Keratinocyte (primary cell): ENCODE data around the gene FAM78A. TPM values are rescaled to one million over a fixed set of nuclear protein-coding genes. Genes with fewer than 3 reads are reported as not detected.

Source experiments
- DNase-seq: peaks from one replicate; pipeline ENCODE4 v3.0.0-alpha.2; 2011; ENCODE audit warnings: low read depth, missing footprints, low spot score
- FAIRE-seq: peaks from 2 replicates; lab custom pipeline; 2011; peaks lifted over from hg19 to GRCh38; lab: Jason Lieb, UNC
- H2AFZ ChIP-seq: 2 replicates; pipeline ENCODE4 v1.6.0; 2012; ENCODE audit warnings: low read length, control low read depth, inconsistent platforms; ENCODE audit not compliant: control insufficient read depth
- H3K27ac ChIP-seq: 2 replicates; pipeline ENCODE4 v1.5.1; 2011; ENCODE audit warnings: low read length; ENCODE audit not compliant: control insufficient read depth, insufficient read depth
- H3K27me3 ChIP-seq: 3 replicates; pipeline ENCODE4 v1.6.0; 2011; ENCODE audit warnings: low read length; ENCODE audit not compliant: control insufficient read depth, insufficient read depth; ENCODE audit errors: extremely low read depth
- H3K36me3 ChIP-seq, 2 experiments: 2 replicates in 1 of 2; 3 replicates in 1 of 2; pipeline ENCODE4 v1.5.1; 2011; ENCODE audit warnings: low read length in 2 of 2, mild to moderate bottlenecking in 1 of 2; ENCODE audit not compliant: control insufficient read depth in 2 of 2, insufficient read depth in 2 of 2; ENCODE audit errors: extremely low read depth in 1 of 2
- H3K4me1 ChIP-seq: 3 replicates; pipeline ENCODE4 v1.5.1; 2011; ENCODE audit warnings: low read length; ENCODE audit not compliant: control insufficient read depth, insufficient read depth; ENCODE audit errors: extremely low read depth
- H3K4me2 ChIP-seq: 3 replicates; pipeline ENCODE4 v1.6.0; 2011; ENCODE audit warnings: low read depth, low read length; ENCODE audit not compliant: control insufficient read depth, insufficient read depth; ENCODE audit errors: extremely low read depth
- H3K4me3 ChIP-seq, 3 experiments: fragments of 200-600 bp in 1 of 3; sonication (generic) in 1 of 3; 2 replicates in 2 of 3; 3 replicates in 1 of 3; pipeline ENCODE4 v1.5.1; 2011 to 2016; ENCODE audit warnings: low read length in 3 of 3, mild to moderate bottlenecking in 3 of 3, control low read depth in 2 of 3, inconsistent platforms in 1 of 3, low read depth in 1 of 3, mixed read lengths in 1 of 3, mixed run types in 1 of 3, moderate library complexity in 1 of 3; ENCODE audit not compliant: control insufficient read depth in 2 of 3, insufficient read depth in 2 of 3; ENCODE audit errors: extremely low read depth in 1 of 3
- H3K79me2 ChIP-seq: 2 replicates; pipeline ENCODE4 v1.6.0; 2012; ENCODE audit warnings: low read length; ENCODE audit not compliant: control insufficient read depth, insufficient read depth
- H3K9ac ChIP-seq: 3 replicates; pipeline ENCODE4 v1.6.0; 2011; ENCODE audit warnings: low read length; ENCODE audit not compliant: control insufficient read depth, insufficient read depth; ENCODE audit errors: extremely low read depth
- H3K9me1 ChIP-seq: 3 replicates; pipeline ENCODE4 v1.6.0; 2011; ENCODE audit warnings: low read length; ENCODE audit not compliant: control insufficient read depth, insufficient read depth; ENCODE audit errors: extremely low read depth
- H3K9me3 ChIP-seq: 2 replicates; pipeline ENCODE4 v1.5.1; 2012; ENCODE audit warnings: low read depth, low read length; ENCODE audit not compliant: control insufficient read depth
- H4K20me1 ChIP-seq: 3 replicates; pipeline ENCODE4 v1.6.0; 2011; ENCODE audit warnings: low read length; ENCODE audit not compliant: control insufficient read depth, insufficient read depth; ENCODE audit errors: extremely low read depth
- CTCF ChIP-seq, 3 experiments: IDR thresholded peaks in 1 of 3; conservative IDR thresholded peaks in 1 of 3; optimal IDR thresholded peaks in 1 of 3; 2 replicates in 2 of 3; 3 replicates in 1 of 3; pipeline versions ENCODE3 to v1.5.1; 2011; ENCODE audit warnings: low read length in 3 of 3, mild to moderate bottlenecking in 3 of 3, moderate library complexity in 2 of 3, control low read depth in 1 of 3, inconsistent platforms in 1 of 3; ENCODE audit not compliant: insufficient read depth in 2 of 3; ENCODE audit errors: extremely low read depth in 1 of 3
- EZH2 ChIP-seq: IDR thresholded peaks from one replicate; pipeline ENCODE4 v1.6.1; 2012; ENCODE audit warnings: inconsistent platforms, mild to moderate bottlenecking, low read length, moderate library complexity
- dilution Hi-C: fragments of 300-500 bp; cut with MboI; formaldehyde crosslinking; loops from one replicate; pipeline ENCODE4 v1.7.0; 2020; ENCODE audit warnings: low sequenced_read_pairs; ENCODE audit not compliant: extremely low pct_ligation_motif_present
- polyA plus RNA-seq, 5 experiments: library from polyadenylated mRNA; depleted of rRNA in 3 of 5; stranded (reverse) in 3 of 5; stranded (forward) in 1 of 5; unstranded in 1 of 5; fragments of >200 nt; gene quantifications; 1 replicate in 1 of 5; 2 replicates in 3 of 5; 3 replicates in 1 of 5; pipeline versions ENCODE4 v1.2.1 to v1.2.3, GENCODE V29; 2011 to 2012; ENCODE audit warnings: missing spikeins in 2 of 5, low read depth in 1 of 5, low replicate concordance in 1 of 5

Gene FAM78A
- polyA plus RNA-seq, 1 donor (not counting 4 experiments of a cell fraction or from before 2014, with no cell fraction given) = 0.25 TPM

GRCh38 chr9:131323629-131324028, 47.3 kb upstream of the FAM78A start:
- Histone ChIP-seq H3K9ac (no peak overlapping the region), H3K9me3 (no peaks in the 10 kb centered on the region), H3K27me3 (peaks cover under 1% of the 10 kb centered on the region), H3K4me1 (no peaks in the 10 kb centered on the region), H3K79me2 (no peaks in the 10 kb centered on the region), H2AFZ (no peak overlapping the region), H4K20me1 (no peaks in the 10 kb centered on the region), H3K4me3 (no peak overlapping the region), H3K4me2 (no peak overlapping the region), H3K36me3 (no peaks in the 10 kb centered on the region), H3K27ac (no peak overlapping the region), H3K9me1 (no peaks in the 10 kb centered on the region)
- TF ChIP-seq EZH2 (no peak), CTCF (optimal IDR thresholded peaks at IDR 0.05 in 1 of 3, IDR thresholded peaks at IDR 0.05 in 1 of 3, conservative IDR thresholded peaks at IDR 0.05 in 1 of 3; ENCODE audit: extremely low read depth in 1 of 3, insufficient read depth in 2 of 3, low read length in 3 of 3) (no peak)
- FAIRE-seq = no peak
- DNase-seq = no peak
- dilution Hi-C loops = no loop called here

GRCh38 chr9:131320031-131320685, 43.8 kb upstream of the FAM78A start:
- no peak overlapping the region for H3K4me3 ChIP-seq
- H3K9me1 ChIP-seq = no peaks in the 10 kb centered on the region
- H3K27ac ChIP-seq = no peak overlapping the region
- no peaks in the 10 kb centered on the region for H3K27me3 ChIP-seq
- no peaks in the 10 kb centered on the region for H3K36me3 ChIP-seq
- no peak for TF ChIP-seq EZH2
- TF ChIP-seq CTCF (optimal IDR thresholded peaks at IDR 0.05 in 1 of 3, IDR thresholded peaks at IDR 0.05 in 1 of 3, conservative IDR thresholded peaks at IDR 0.05 in 1 of 3; ENCODE audit: extremely low read depth in 1 of 3, insufficient read depth in 2 of 3, low read length in 3 of 3) = no peak
- H3K79me2 ChIP-seq = no peaks in the 10 kb centered on the region
- H4K20me1 ChIP-seq = no peaks in the 10 kb centered on the region
- no peaks in the 10 kb centered on the region for H3K9me3 ChIP-seq
- no peak overlapping the region for H3K9ac ChIP-seq
- dilution Hi-C loops = no loop called here
- no peak overlapping the region for H3K4me2 ChIP-seq
- FAIRE-seq (no peak), DNase-seq (no peak)
- no peak overlapping the region for H2AFZ ChIP-seq
- no peaks in the 10 kb centered on the region for H3K4me1 ChIP-seq
